Measurements from ENCODE around the gene KCNMA1. TPM values are rescaled to one million over a fixed set of nuclear protein-coding genes. Genes with fewer than 3 reads are reported as not detected.

KCNMA1 gene
- polyA plus RNA-seq, 1 donor from 2014 or later: 60.8 TPM

GRCh38 chr10:77304192-77304591 is 333.4 kb downstream of the KCNMA1 start:
- no peaks in the 10 kb centered on the region for H3K9me2 ChIP-seq (ENCODE audit: insufficient read depth, low read length)
- H4K20me1 ChIP-seq (ENCODE audit: insufficient read depth): no peaks in the 10 kb centered on the region
- TF ChIP-seq EP300 (conservative IDR thresholded peaks at IDR 0.05; ENCODE audit: poor library complexity, severe bottlenecking): no peak
- H3K27ac ChIP-seq (ENCODE audit: low read length): no peak overlapping the region
- H3K4me2 ChIP-seq (ENCODE audit: low read length): no peak overlapping the region
- no peak overlapping the region for H3K9ac ChIP-seq (ENCODE audit: low read length)
- H3F3A ChIP-seq (ENCODE audit: insufficient read depth, low read length, poor library complexity, severe bottlenecking): peaks cover 3% of the 10 kb centered on the region
- no peaks in the 10 kb centered on the region for H3K27me3 ChIP-seq (ENCODE audit: insufficient read depth, low read depth, low read length)
- no peaks in the 10 kb centered on the region for H3K9me3 ChIP-seq (ENCODE audit: low read length)
- H2AFZ ChIP-seq (ENCODE audit: low read depth, low read length): no peak overlapping the region
- H3K36me3 ChIP-seq (ENCODE audit: insufficient read depth, low read length): no peaks in the 10 kb centered on the region
- H3K4me3 ChIP-seq (ENCODE audit: low read length): no peak overlapping the region
- H3K79me2 ChIP-seq (replicated peaks; ENCODE audit: insufficient read depth, low read length): no peaks in the 10 kb centered on the region

GRCh38 chr10:77301305-77301730 is 336.3 kb downstream of the KCNMA1 start:
- H3K27me3 ChIP-seq (ENCODE audit: insufficient read depth, low read depth, low read length): no peaks in the 10 kb centered on the region
- H3K9me2 ChIP-seq (ENCODE audit: insufficient read depth, low read length): no peaks in the 10 kb centered on the region
- no peaks in the 10 kb centered on the region for H3K36me3 ChIP-seq (ENCODE audit: insufficient read depth, low read length)
- H3K79me2 ChIP-seq (replicated peaks; ENCODE audit: insufficient read depth, low read length): no peaks in the 10 kb centered on the region
- TF ChIP-seq EP300 (conservative IDR thresholded peaks at IDR 0.05; ENCODE audit: poor library complexity, severe bottlenecking) (no peak), EZH2 (IDR thresholded peaks at IDR 0.05; ENCODE audit: borderline replicate concordance, insufficient read depth, low read length, poor library complexity, severe bottlenecking) (no peak), SMC3 (conservative IDR thresholded peaks at IDR 0.05; ENCODE audit: poor library complexity) (no peak), TAF1 (IDR thresholded peaks at IDR 0.05; ENCODE audit: low read depth) (no peak), CTCF (IDR thresholded peaks at IDR 0.05; ENCODE audit: poor library complexity, severe bottlenecking) (no peak), RAD21 (conservative IDR thresholded peaks at IDR 0.05) (no peak)
- no peak overlapping the region for H3K4me2 ChIP-seq (ENCODE audit: low read length)
- no peak overlapping the region for H3K9ac ChIP-seq (ENCODE audit: low read length)
- H4K20me1 ChIP-seq (ENCODE audit: insufficient read depth): no peaks in the 10 kb centered on the region
- H3F3A ChIP-seq (ENCODE audit: insufficient read depth, low read length, poor library complexity, severe bottlenecking): no peaks in the 10 kb centered on the region
- H3K27ac ChIP-seq (ENCODE audit: low read length): no peak overlapping the region
- no peak overlapping the region for H3K4me3 ChIP-seq (ENCODE audit: low read length)
- H2AFZ ChIP-seq (ENCODE audit: low read depth, low read length): no peak overlapping the region
- no peaks in the 10 kb centered on the region for H3K9me3 ChIP-seq (ENCODE audit: low read length)

- Histone ChIP-seq H2AFZ (ENCODE audit: low read depth, low read length) (no peak overlapping the region), H3F3A (ENCODE audit: insufficient read depth, low read length, poor library complexity, severe bottlenecking) (no peaks in the 10 kb centered on the region), H3K9ac (ENCODE audit: low read length) (no peak overlapping the region), H3K9me2 (ENCODE audit: insufficient read depth, low read length) (no peaks in the 10 kb centered on the region), H3K79me2 (replicated peaks; ENCODE audit: insufficient read depth, low read length) (no peaks in the 10 kb centered on the region), H3K4me2 (ENCODE audit: low read length) (no peak overlapping the region), H3K27ac (ENCODE audit: low read length) (no peak overlapping the region), H3K9me3 (ENCODE audit: low read length) (no peaks in the 10 kb centered on the region), H3K36me3 (ENCODE audit: insufficient read depth, low read length) (no peaks in the 10 kb centered on the region), H3K4me3 (ENCODE audit: low read length) (no peak overlapping the region), H3K27me3 (ENCODE audit: insufficient read depth, low read depth, low read length) (no peaks in the 10 kb centered on the region), H4K20me1 (ENCODE audit: insufficient read depth) (no peaks in the 10 kb centered on the region)
- TF ChIP-seq SMC3 (conservative IDR thresholded peaks at IDR 0.05; ENCODE audit: poor library complexity) (no peak), EP300 (conservative IDR thresholded peaks at IDR 0.05; ENCODE audit: poor library complexity, severe bottlenecking) (no peak), POLR2AphosphoS5 (IDR thresholded peaks at IDR 0.05) (no peak), CTCF (IDR thresholded peaks at IDR 0.05; ENCODE audit: poor library complexity, severe bottlenecking) (no peak), TAF1 (IDR thresholded peaks at IDR 0.05; ENCODE audit: low read depth) (no peak), EZH2 (IDR thresholded peaks at IDR 0.05; ENCODE audit: borderline replicate concordance, insufficient read depth, low read length, poor library complexity, severe bottlenecking) (no peak), RAD21 (conservative IDR thresholded peaks at IDR 0.05) (no peak), MXI1 (conservative IDR thresholded peaks at IDR 0.05; ENCODE audit: poor library complexity, severe bottlenecking) (no peak)
These were observed 336.8 kb downstream of the KCNMA1 start for GRCh38 chr10:77300682-77301302.

Measured in neural cell (in vitro differentiated cells).